BJ (cell line): ENCODE data around the gene NAALADL2. TPM values are rescaled to one million over a fixed set of nuclear protein-coding genes. Genes with fewer than 3 reads are reported as not detected.

Source experiments
- CTCF ChIA-PET: fragments of 350-600 bp; formaldehyde crosslinking; extraction: SDS; loops from one replicate; lab custom pipeline; 2021; ENCODE audit warnings: antibody characterized with exemption, inconsistent platforms; lab: Yijun Ruan, JAX
- POLR2A ChIA-PET: fragments of 300-600 bp; sonication (Branson Sonifier 250); formaldehyde crosslinking; extraction: SDS; loops from one replicate; lab custom pipeline; 2021; ENCODE audit warnings: antibody characterized with exemption; lab: Charles Lee
- DNase-seq: peaks from one replicate; pipeline ENCODE4 v3.0.0-alpha.2; 2011; ENCODE audit warnings: low read depth
- H3K27me3 ChIP-seq: 2 replicates; pipeline ENCODE4 v1.6.0; 2011; ENCODE audit warnings: low read length; ENCODE audit not compliant: control insufficient read depth, insufficient read depth
- H3K36me3 ChIP-seq: 2 replicates; pipeline ENCODE4 v1.5.1; 2011; ENCODE audit warnings: low read length; ENCODE audit not compliant: control insufficient read depth, insufficient read depth
- H3K4me3 ChIP-seq: 2 replicates; pipeline ENCODE4 v1.5.1; 2011; ENCODE audit warnings: low read depth, mild to moderate bottlenecking, control low read depth, low read length
- CTCF ChIP-seq: IDR thresholded peaks from 2 replicates; pipeline ENCODE4 v1.5.1; 2011; ENCODE audit warnings: low read depth, mild to moderate bottlenecking, control low read depth, inconsistent platforms, low read length, moderate library complexity; ENCODE audit not compliant: insufficient read depth
- polyA minus RNA-seq: library from RNA; depleted of rRNA, polyadenylated mRNA; stranded (reverse); fragments of >200 nt; gene quantifications from 2 replicates; pipeline ENCODE4 v1.2.3, GENCODE V29; 2011; rRNA and poly(A)+ RNA removed
- polyA plus RNA-seq: library from polyadenylated mRNA; depleted of rRNA; stranded (reverse); fragments of >200 nt; gene quantifications from 2 replicates; pipeline ENCODE4 v1.2.3, GENCODE V29; 2011; rRNA removed

NAALADL2 gene
- polyA plus RNA-seq = 3.6 and 8.1 TPM in 2 replicates
- 15.3 and 16.0 TPM in 2 replicates for polyA minus RNA-seq

- CTCF ChIA-PET = no interaction called here
- Histone ChIP-seq H3K27me3 (no peaks in the 10 kb centered on the region), H3K36me3 (no peaks in the 10 kb centered on the region), H3K4me3 (no peak within 1 kb of the TSS)
- POLR2A ChIA-PET = no interaction called here
- no peak for DNase-seq
- TF ChIP-seq CTCF = no peak
Measured at GRCh38 chr3:174859114-174859735, at the start of gene NAALADL2. NAALADL2 (plus strand) TSS chr3:174859334.

- TF ChIP-seq CTCF = no peak
- ChIA-PET CTCF (interaction anchor here (1.9 kb wide), 1 partner anchor 12 kb away, joined by 4 read pairs; no protein-coding TSS in a partner anchor), POLR2A (no interaction called here)
- DNase-seq = no peak
- H3K27me3 ChIP-seq = no peaks in the 10 kb centered on the region
- H3K36me3 ChIP-seq = no peaks in the 10 kb centered on the region; the same call in 1 of the 2 replicates
- no peak overlapping the region for H3K4me3 ChIP-seq
Measured at GRCh38 chr3:174810254-174810653, 48.9 kb upstream of the NAALADL2 start.

GRCh38 chr3:174812172-174812862 lies 46.8 kb upstream of the NAALADL2 start:
- DNase-seq = no peak
- ChIA-PET POLR2A (no interaction called here), CTCF (no interaction called here)
- Histone ChIP-seq H3K4me3 (no peak overlapping the region), H3K36me3 (no peaks in the 10 kb centered on the region; the same call in 1 of the 2 replicates), H3K27me3 (no peaks in the 10 kb centered on the region)
- no peak for TF ChIP-seq CTCF

- DNase-seq = no peak
- CTCF ChIA-PET = no interaction called here
Measured at GRCh38 chr3:174815750-174816149, 43.4 kb upstream of the NAALADL2 start.

More at GRCh38 chr3:174815750-174816149, 43.4 kb upstream of the NAALADL2 start:
- no peak for TF ChIP-seq CTCF
- Histone ChIP-seq H3K36me3 (no peaks in the 10 kb centered on the region; the same call in 1 of the 2 replicates), H3K4me3 (no peak overlapping the region), H3K27me3 (no peaks in the 10 kb centered on the region)
- POLR2A ChIA-PET = no interaction called here
